ENCODE data around the gene WDR59. TPM values are rescaled to one million over a fixed set of nuclear protein-coding genes. Genes with fewer than 3 reads are reported as not detected.

The WDR59 gene
- total and polyA plus RNA-seq, 8 donors: 23.0 to 62.3 (median 31.9) TPM

DNA sequence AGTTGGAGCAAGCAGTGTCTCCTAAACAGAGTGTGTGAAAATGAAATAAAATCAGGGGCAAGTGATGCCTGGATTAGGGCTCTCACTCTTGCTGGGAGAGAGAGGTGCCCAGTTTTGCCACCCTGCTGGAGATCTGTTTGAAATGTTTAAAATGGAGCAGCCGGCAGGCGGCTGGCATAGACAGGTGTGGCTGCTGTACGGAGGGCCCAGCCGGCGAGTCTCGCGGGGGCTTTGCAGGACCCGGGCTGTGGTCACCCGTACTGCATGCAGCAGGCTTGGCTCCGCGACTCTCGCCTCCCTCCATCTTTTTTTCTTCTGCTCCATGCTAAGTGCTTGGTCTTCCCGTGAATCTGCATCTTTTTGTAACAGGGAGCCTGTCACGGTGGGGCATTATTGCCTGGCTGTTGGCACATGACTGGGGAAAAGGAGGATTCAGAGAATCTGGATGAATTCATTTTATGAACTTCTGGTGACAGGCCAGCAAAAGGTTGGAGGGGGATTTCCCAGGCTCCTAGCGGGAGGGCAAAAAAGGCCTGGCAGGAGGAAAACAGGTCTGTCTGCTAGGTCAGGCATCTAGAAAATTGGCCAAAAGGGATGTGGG, 15.7 kb upstream of the WDR59 start:
- FAIRE-seq (no peak), DNase-seq (peak in 2 of 6 donors; percentile 23 to 29), ATAC-seq (no peak)
- WGBS, 2 donors: 52 to 58% methylated on average over 15 of the region's 15 CpGs
- H3K27me3 ChIP-seq: no peaks in the 10 kb centered on the region
- H3K9me3 ChIP-seq: no peaks in the 10 kb centered on the region
- peaks cover 5 to 16% (median 7%) of the 10 kb centered on the region in 3 donors for H3K4me1 ChIP-seq
- H3K27ac ChIP-seq: no peak overlapping the region
- H3K36me3 ChIP-seq: no peaks in the 10 kb centered on the region
- H3K4me3 ChIP-seq: peak overlapping the region in 2 of 4 donors; percentile 63 to 87
- TF ChIP-seq, protein P1, sequence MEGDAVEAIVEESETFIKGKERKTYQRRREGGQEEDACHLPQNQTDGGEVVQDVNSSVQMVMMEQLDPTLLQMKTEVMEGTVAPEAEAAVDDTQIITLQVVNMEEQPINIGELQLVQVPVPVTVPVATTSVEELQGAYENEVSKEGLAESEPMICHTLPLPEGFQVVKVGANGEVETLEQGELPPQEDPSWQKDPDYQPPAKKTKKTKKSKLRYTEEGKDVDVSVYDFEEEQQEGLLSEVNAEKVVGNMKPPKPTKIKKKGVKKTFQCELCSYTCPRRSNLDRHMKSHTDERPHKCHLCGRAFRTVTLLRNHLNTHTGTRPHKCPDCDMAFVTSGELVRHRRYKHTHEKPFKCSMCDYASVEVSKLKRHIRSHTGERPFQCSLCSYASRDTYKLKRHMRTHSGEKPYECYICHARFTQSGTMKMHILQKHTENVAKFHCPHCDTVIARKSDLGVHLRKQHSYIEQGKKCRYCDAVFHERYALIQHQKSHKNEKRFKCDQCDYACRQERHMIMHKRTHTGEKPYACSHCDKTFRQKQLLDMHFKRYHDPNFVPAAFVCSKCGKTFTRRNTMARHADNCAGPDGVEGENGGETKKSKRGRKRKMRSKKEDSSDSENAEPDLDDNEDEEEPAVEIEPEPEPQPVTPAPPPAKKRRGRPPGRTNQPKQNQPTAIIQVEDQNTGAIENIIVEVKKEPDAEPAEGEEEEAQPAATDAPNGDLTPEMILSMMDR (IDR thresholded peaks at IDR 0.05): no peak
- intact Hi-C loops (cut with DNase I): loop anchor here in 1 of 3 donors (10.0 kb wide), 1 partner anchor 414 kb away; no protein-coding TSS in a partner anchor

DNA sequence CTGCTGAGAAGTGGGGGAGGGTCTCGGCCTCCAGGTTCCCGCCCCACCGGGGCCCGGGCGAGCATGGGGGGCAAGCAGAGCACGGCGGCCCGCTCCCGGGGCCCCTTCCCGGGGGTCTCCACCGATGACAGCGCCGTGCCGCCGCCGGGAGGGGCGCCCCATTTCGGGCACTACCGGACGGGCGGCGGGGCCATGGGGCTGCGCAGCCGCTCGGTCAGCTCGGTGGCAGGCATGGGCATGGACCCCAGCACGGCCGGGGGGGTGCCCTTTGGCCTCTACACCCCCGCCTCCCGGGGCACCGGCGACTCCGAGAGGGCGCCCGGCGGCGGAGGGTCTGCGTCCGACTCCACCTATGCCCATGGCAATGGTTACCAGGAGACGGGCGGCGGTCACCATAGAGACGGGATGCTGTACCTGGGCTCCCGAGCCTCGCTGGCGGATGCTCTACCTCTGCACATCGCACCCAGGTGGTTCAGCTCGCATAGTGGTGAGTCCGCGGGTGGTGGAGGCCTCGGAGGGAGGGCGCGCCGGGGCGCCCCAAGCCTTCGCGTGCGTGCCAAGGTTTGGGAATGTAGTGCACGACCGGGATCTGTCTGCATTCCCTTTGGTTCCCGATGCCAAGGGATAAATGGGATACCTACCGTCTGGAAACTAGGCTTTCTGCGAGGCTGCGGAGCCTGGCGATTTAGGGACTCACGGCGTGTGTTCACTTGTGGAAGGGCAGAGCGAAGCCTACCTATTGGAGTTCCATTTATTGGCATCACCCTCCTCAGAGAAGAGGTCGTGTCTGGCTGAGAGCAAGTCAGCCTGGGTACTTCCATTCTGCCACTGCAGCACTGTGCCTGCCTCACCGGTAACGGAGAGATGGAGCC, 14.9 kb upstream of the WDR59 start:
- ATAC-seq (peak; percentile 32 to 56 (median 40)), FAIRE-seq (no peak), DNase-seq (peak; percentile 58 to 90 (median 66))
- H3K27me3 ChIP-seq: no peaks in the 10 kb centered on the region
- H3K36me3 ChIP-seq: no peaks in the 10 kb centered on the region
- no peaks in the 10 kb centered on the region for H3K9me3 ChIP-seq
- peak overlapping the region; percentile 13 to 59 (median 52) for H3K27ac ChIP-seq
- intact Hi-C loops (cut with DNase I): loop anchor here in 2 of 3 donors (5.0 to 10.0 kb wide), 2 partner anchors 112 to 415 kb away; no protein-coding TSS in a partner anchor
- WGBS, 2 donors: 3 to 5% methylated on average over 70 to 71 of the region's 71 CpGs
- peak overlapping the region; percentile 63 to 87 (median 73) for H3K4me3 ChIP-seq
- TF ChIP-seq, protein P1 (IDR thresholded peaks at IDR 0.05): no peak
- peaks cover 5 to 16% (median 7%) of the 10 kb centered on the region in 3 donors for H3K4me1 ChIP-seq

GRCh38 chr16:74999219-74999608, 14.3 kb upstream of the WDR59 start:
- WGBS, 2 donors: 0 to 1% methylated on average over 19 to 44 of the region's 44 CpGs
- TF ChIP-seq, protein P1 (IDR thresholded peaks at IDR 0.05): no peak
- peak overlapping the region; percentile 13 to 59 (median 52) for H3K27ac ChIP-seq

DNA sequence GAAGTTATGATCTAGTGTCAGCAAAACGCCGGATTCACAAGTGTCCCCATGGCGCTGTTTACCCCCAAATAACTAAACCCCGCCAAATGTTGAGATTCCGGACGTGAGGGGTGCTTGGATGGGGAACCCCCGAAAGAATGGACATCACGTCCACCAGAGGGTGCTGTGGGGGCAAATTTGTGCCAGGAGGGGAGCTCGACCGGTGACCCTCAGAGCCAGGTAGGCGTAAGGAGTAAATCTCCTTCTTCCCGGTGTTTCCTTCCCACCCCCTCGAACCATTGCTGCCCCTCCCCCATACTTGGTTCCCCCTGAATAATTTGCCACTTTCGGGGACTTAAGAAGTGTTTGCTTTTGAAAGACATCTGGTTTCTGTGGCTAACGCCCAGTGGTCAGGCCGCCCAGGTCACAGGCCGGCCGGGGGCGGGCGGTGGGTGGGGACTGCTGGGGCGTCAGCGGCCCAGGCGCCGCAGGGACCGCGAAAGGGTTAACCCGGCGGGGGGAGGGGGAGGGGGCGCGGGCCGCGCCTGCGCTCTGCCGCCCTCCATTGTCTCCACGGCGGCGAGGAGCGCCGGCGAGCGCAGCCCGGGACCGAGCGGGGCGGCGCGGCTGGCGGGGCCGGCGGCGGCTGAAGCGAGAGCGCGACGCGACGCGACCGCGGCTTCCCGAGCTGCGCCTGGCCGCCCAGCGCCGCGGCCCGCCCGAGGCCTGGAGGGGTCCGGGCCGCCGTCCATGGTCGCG, 13.7 kb upstream of the WDR59 start, which contains the start of gene ZNRF1:
TSS of gene ZNRF1 (plus strand) at position 544 of the 738 bp plus-strand sequence. CDS start 648 bp downstream, outside the sequence.
- peaks cover 5 to 16% (median 7%) of the 10 kb centered on the region in 3 donors for H3K4me1 ChIP-seq
- peak within 1 kb of the TSS; percentile 54 to 84 (median 70) for H3K27ac ChIP-seq
- ATAC-seq (peak; percentile 84 to 89 (median 86)), FAIRE-seq (no peak), DNase-seq (peak; percentile 75 to 95 (median 87))
- no peaks in the 10 kb centered on the region for H3K27me3 ChIP-seq
- intact Hi-C loops (cut with DNase I): loop anchor here in 2 of 3 donors (5.0 kb wide), 1 partner anchor 114 kb away; no protein-coding TSS in a partner anchor
- H3K9me3 ChIP-seq: no peaks in the 10 kb centered on the region
- H3K4me3 ChIP-seq: peak within 1 kb of the TSS; percentile 63 to 87 (median 73)
- no peaks in the 10 kb centered on the region for H3K36me3 ChIP-seq
- WGBS, 2 donors: 1% methylated on average over 30 to 73 of the region's 73 CpGs
- TF ChIP-seq, protein P1 (IDR thresholded peaks at IDR 0.05): peak; percentile 37 to 62 (median 50)

More at GRCh38 chr16:74999219-74999608, 14.3 kb upstream of the WDR59 start:
- peak; percentile 25 to 71 (median 44) for DNase-seq
- Histone ChIP-seq H3K4me1 (peaks cover 5 to 16% (median 7%) of the 10 kb centered on the region in 3 donors), H3K36me3 (no peaks in the 10 kb centered on the region), H3K4me3 (peak overlapping the region; percentile 63 to 87 (median 73)), H3K9me3 (no peaks in the 10 kb centered on the region), H3K27me3 (no peaks in the 10 kb centered on the region)
- no peak for FAIRE-seq
- peak; percentile 6 to 39 (median 18) for ATAC-seq
- intact Hi-C loops (cut with DNase I): loop anchor here in 2 of 3 donors (5.0 kb wide), 1 partner anchor 113 kb away; no protein-coding TSS in a partner anchor

Measured in pancreas (tissue), 10 donors.